ENCODE results near the gene FXYD1. TPM values are rescaled to one million over a fixed set of nuclear protein-coding genes. Genes with fewer than 3 reads are reported as not detected.

The FXYD1 gene
- polyA plus RNA-seq, 2 of the 4 experiments (the other 2 are of a cell fraction): not detected

GRCh38 chr19:35109395-35110112 lies 29.1 kb upstream of the FXYD1 start:
- no peak for FAIRE-seq
- peak in 1 of 2 experiments; percentile 54 for DNase-seq (ENCODE audit: low read depth in 1 of 2, low spot score in 1 of 2)
- H3K4me2 ChIP-seq: no peak overlapping the region
- ATAC-seq: peak; percentile 32 to 71; a peak in 4 of 6 replicates
- TF ChIP-seq MAFK (IDR thresholded peaks at IDR 0.05; ENCODE audit: partially characterized antibody) (peak; percentile 4), FOXS1 (CRISPR knock-in tag; IDR thresholded peaks at IDR 0.05) (no peak), RARB (CRISPR knock-in tag; IDR thresholded peaks at IDR 0.05) (no peak), RCOR1 (IDR thresholded peaks at IDR 0.05; ENCODE audit: low read depth, low read length) (no peak)
- peaks cover 6% of the 10 kb centered on the region; the same call in 1 of the 3 replicates for H3K9me3 ChIP-seq
- H3K4me3 ChIP-seq: no peak overlapping the region
- 65% methylated on average over 22 of the region's 22 CpGs for WGBS (ENCODE audit: missing lambda C conversion rate)
- H3K4me1 ChIP-seq: peaks cover 9% of the 10 kb centered on the region; the same call in 1 of the 3 replicates
- ChIA-PET POLR2A (no interaction called here), CTCF (interaction anchor here (1.1 to 3.7 kb wide), 7 partner anchors 8 to 65 kb away, joined by 3 to 29 read pairs (median 8); partner anchors contain the start of gene LGI4)
- peak overlapping the region in 1 of 2 experiments; percentile 46; a peak in 3 of 6 replicates for H3K27ac ChIP-seq

- DNase-seq (ENCODE audit: low read depth in 1 of 2, low spot score in 1 of 2) (no peak), ATAC-seq (no peak), FAIRE-seq (peak; percentile 18)
- H3K27ac ChIP-seq: no peak overlapping the region
- no peak overlapping the region for H3K4me2 ChIP-seq
- WGBS (ENCODE audit: missing lambda C conversion rate): 67% methylated on average over 9 of the region's 9 CpGs
- no peak for TF ChIP-seq ZNF302 (CRISPR knock-in tag; IDR thresholded peaks at IDR 0.05)
- TF ChIP-seq RCOR1 (IDR thresholded peaks at IDR 0.05; ENCODE audit: low read depth, low read length): no peak
- TF ChIP-seq CTCF (IDR thresholded peaks at IDR 0.05): no peak
- no peak for TF ChIP-seq MYC (IDR thresholded peaks at IDR 0.05; ENCODE audit: borderline replicate concordance, low read length)
- no peak for TF ChIP-seq KDM5A (IDR thresholded peaks at IDR 0.05)
- no peak for TF ChIP-seq GATA3 (IDR thresholded peaks at IDR 0.05; ENCODE audit: borderline replicate concordance)
- no peak for TF ChIP-seq EP300 (IDR thresholded peaks at IDR 0.05)
- TF ChIP-seq HDAC2 (IDR thresholded peaks at IDR 0.05): no peak
- TF ChIP-seq HOXB13 (CRISPR knock-in tag; IDR thresholded peaks at IDR 0.05; ENCODE audit: low read depth): no peak
- no peak for TF ChIP-seq ELK1 (IDR thresholded peaks at IDR 0.05; ENCODE audit: low read depth, low read length)
- TF ChIP-seq HES2 (IDR thresholded peaks at IDR 0.05): no peak
- TF ChIP-seq EHMT2 (IDR thresholded peaks at IDR 0.05; ENCODE audit: low read depth): no peak
- no peak for TF ChIP-seq HMGXB4 (CRISPR knock-in tag; IDR thresholded peaks at IDR 0.05; ENCODE audit: borderline replicate concordance)
- no peak for TF ChIP-seq JUNB (IDR thresholded peaks at IDR 0.05)
- H3K9me3 ChIP-seq: peaks cover 6% of the 10 kb centered on the region; the same call in 1 of the 3 replicates
- H3K4me1 ChIP-seq: peaks cover 16% of the 10 kb centered on the region; the same call in 1 of the 3 replicates
- H3K4me3 ChIP-seq: no peak overlapping the region
- ChIA-PET POLR2A (interaction anchor here (0.6 kb wide), 1 partner anchor 658 kb away, joined by 4 read pairs; no protein-coding TSS in a partner anchor), CTCF (interaction anchor here (0.7 to 3.0 kb wide), 11 partner anchors 11 to 138 kb away, joined by 3 to 21 read pairs (median 7); partner anchors contain the start of genes FXYD7 and LGI4)
Measured at GRCh38 chr19:35110974-35111373, 27.6 kb upstream of the FXYD1 start.

All from A549 (cell line).